ENCODE data around the gene SMIM26.

The SMIM26 gene

DNA sequence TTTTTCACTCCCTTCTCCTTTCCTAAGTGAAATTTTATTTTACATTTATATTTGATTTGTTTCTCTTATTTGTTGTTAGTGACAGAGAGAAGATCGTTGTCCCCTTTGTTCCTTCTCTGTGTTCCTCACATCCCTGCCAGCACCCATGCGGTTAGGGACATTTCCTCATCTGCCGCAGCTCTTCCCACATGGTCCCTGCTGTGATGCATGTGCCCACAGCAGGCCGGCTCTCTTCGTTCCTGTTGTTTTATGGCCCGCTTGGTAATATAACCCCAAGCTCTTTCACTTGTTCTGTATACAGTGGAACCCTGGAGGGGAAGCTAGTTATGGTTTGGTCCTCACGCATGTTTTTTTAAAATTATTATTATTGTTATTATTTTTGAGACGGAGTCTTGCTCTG, 44.3 kb downstream of the SMIM26 start:
- Histone ChIP-seq H2AFZ (ENCODE audit: low read depth, low read length) (no peak overlapping the region), H3K27ac (ENCODE audit: low read length) (no peak overlapping the region), H4K20me1 (ENCODE audit: insufficient read depth, low read length) (no peaks in the 10 kb centered on the region), H3K4me2 (ENCODE audit: insufficient read depth, low read length) (no peak overlapping the region), H3K27me3 (ENCODE audit: insufficient read depth, low read length, poor library complexity) (no peaks in the 10 kb centered on the region), H3K4me3 (ENCODE audit: low read depth in 1 of 2, low read length in 2 of 2) (no peak overlapping the region), H3K9me3 (ENCODE audit: insufficient read depth, low read length, severe bottlenecking) (no peaks in the 10 kb centered on the region), H3K79me2 (ENCODE audit: insufficient read depth, low read length) (no peaks in the 10 kb centered on the region), H3K4me1 (ENCODE audit: insufficient read depth, low read length) (no peaks in the 10 kb centered on the region), H3K9ac (ENCODE audit: low read depth, low read length) (no peak overlapping the region), H3K36me3 (ENCODE audit: insufficient read depth, low read length) (no peaks in the 10 kb centered on the region)
- DNase-seq (no peak), ATAC-seq (ENCODE audit: insufficient read depth, low read depth) (no peak)
- TF ChIP-seq EZH2 (IDR thresholded peaks at IDR 0.05; ENCODE audit: borderline replicate concordance, low read depth, low read length, severe bottlenecking), result no peak
- TF ChIP-seq, protein P1, sequence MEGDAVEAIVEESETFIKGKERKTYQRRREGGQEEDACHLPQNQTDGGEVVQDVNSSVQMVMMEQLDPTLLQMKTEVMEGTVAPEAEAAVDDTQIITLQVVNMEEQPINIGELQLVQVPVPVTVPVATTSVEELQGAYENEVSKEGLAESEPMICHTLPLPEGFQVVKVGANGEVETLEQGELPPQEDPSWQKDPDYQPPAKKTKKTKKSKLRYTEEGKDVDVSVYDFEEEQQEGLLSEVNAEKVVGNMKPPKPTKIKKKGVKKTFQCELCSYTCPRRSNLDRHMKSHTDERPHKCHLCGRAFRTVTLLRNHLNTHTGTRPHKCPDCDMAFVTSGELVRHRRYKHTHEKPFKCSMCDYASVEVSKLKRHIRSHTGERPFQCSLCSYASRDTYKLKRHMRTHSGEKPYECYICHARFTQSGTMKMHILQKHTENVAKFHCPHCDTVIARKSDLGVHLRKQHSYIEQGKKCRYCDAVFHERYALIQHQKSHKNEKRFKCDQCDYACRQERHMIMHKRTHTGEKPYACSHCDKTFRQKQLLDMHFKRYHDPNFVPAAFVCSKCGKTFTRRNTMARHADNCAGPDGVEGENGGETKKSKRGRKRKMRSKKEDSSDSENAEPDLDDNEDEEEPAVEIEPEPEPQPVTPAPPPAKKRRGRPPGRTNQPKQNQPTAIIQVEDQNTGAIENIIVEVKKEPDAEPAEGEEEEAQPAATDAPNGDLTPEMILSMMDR (IDR thresholded peaks at IDR 0.05; ENCODE audit: borderline replicate concordance, extremely low read depth, low read length, poor library complexity, severe bottlenecking), result no peak

DNA sequence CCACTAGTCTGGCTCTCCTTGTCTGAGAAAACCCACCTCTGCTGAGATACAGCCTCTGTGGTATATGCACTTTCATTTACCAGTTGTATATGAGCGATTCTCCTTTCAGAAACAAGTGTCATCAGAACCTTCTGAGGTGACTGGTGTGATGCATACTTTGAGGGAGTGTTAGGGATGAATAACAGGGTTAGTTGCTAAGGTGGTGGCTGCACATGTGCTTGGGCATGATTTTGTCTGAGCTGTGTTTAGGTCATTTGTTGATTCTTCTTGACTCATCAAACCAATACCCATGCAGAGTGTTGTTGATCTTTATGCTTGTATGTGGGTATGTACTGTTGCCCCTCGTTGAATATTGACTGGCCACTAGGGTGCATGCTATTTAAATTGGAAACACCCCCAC, 46.3 kb downstream of the SMIM26 start:
- Histone ChIP-seq H3K27ac (ENCODE audit: low read length) (no peak overlapping the region), H3K4me3 (ENCODE audit: low read depth in 1 of 2, low read length in 2 of 2) (no peak overlapping the region), H3K9me3 (ENCODE audit: insufficient read depth, low read length, severe bottlenecking) (no peaks in the 10 kb centered on the region), H3K79me2 (ENCODE audit: insufficient read depth, low read length) (no peaks in the 10 kb centered on the region), H4K20me1 (ENCODE audit: insufficient read depth, low read length) (no peaks in the 10 kb centered on the region), H3K27me3 (ENCODE audit: insufficient read depth, low read length, poor library complexity) (no peaks in the 10 kb centered on the region), H2AFZ (ENCODE audit: low read depth, low read length) (no peak overlapping the region), H3K9ac (ENCODE audit: low read depth, low read length) (no peak overlapping the region), H3K4me1 (ENCODE audit: insufficient read depth, low read length) (no peaks in the 10 kb centered on the region), H3K36me3 (ENCODE audit: insufficient read depth, low read length) (no peaks in the 10 kb centered on the region), H3K4me2 (ENCODE audit: insufficient read depth, low read length) (no peak overlapping the region)
- TF ChIP-seq, protein P1 (IDR thresholded peaks at IDR 0.05; ENCODE audit: borderline replicate concordance, extremely low read depth, low read length, poor library complexity, severe bottlenecking), result no peak
- TF ChIP-seq EZH2 (IDR thresholded peaks at IDR 0.05; ENCODE audit: borderline replicate concordance, low read depth, low read length, severe bottlenecking), result no peak
- ATAC-seq (ENCODE audit: insufficient read depth, low read depth) (no peak), DNase-seq (no peak)

DNA sequence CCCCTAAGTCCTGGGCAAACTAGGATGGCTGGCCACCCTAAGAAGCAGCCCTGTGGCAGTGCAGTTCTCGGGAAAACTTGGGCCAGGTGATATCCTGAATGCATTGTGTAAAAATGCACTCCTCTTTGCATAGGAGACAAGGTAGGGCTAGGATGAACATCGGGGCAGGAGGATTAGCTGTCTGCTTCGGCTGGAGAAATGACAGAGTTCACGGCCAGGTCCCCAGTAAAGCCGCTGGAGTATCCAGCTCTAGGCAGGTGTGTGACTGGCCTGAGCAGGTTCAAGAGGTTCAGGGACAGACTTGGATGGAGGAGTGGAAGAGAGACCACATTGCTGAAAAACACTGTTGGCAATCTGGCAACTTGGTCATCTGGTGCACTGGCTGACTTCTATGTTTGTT, 47.0 kb downstream of the SMIM26 start:
- no peaks in the 10 kb centered on the region for H3K27me3 ChIP-seq (ENCODE audit: insufficient read depth, low read length, poor library complexity)

More for the DNA sequence above, 47.0 kb downstream of the SMIM26 start:
- H3K36me3 ChIP-seq (ENCODE audit: insufficient read depth, low read length), result no peaks in the 10 kb centered on the region
- H3K4me1 ChIP-seq (ENCODE audit: insufficient read depth, low read length), result no peaks in the 10 kb centered on the region
- no peaks in the 10 kb centered on the region for H4K20me1 ChIP-seq (ENCODE audit: insufficient read depth, low read length)
- H2AFZ ChIP-seq (ENCODE audit: low read depth, low read length), result no peak overlapping the region
- H3K79me2 ChIP-seq (ENCODE audit: insufficient read depth, low read length), result no peaks in the 10 kb centered on the region
- H3K9ac ChIP-seq (ENCODE audit: low read depth, low read length), result no peak overlapping the region
- ATAC-seq (ENCODE audit: insufficient read depth, low read depth) (no peak), DNase-seq (no peak)
- no peak overlapping the region for H3K27ac ChIP-seq (ENCODE audit: low read length)
- H3K4me2 ChIP-seq (ENCODE audit: insufficient read depth, low read length), result no peak overlapping the region
- TF ChIP-seq, protein P1 (IDR thresholded peaks at IDR 0.05; ENCODE audit: borderline replicate concordance, extremely low read depth, low read length, poor library complexity, severe bottlenecking), result no peak
- TF ChIP-seq EZH2 (IDR thresholded peaks at IDR 0.05; ENCODE audit: borderline replicate concordance, low read depth, low read length, severe bottlenecking), result no peak
- H3K4me3 ChIP-seq (ENCODE audit: low read depth in 1 of 2, low read length in 2 of 2), result no peak overlapping the region
- no peaks in the 10 kb centered on the region for H3K9me3 ChIP-seq (ENCODE audit: insufficient read depth, low read length, severe bottlenecking)

Data from DND-41 (cell line).